ENCODE data around the gene GPR78. TPM values are rescaled to one million over a fixed set of nuclear protein-coding genes. Genes with fewer than 3 reads are reported as not detected.

The GPR78 gene
- total RNA-seq, 2 donors from 2014 or later, result not detected

DNA sequence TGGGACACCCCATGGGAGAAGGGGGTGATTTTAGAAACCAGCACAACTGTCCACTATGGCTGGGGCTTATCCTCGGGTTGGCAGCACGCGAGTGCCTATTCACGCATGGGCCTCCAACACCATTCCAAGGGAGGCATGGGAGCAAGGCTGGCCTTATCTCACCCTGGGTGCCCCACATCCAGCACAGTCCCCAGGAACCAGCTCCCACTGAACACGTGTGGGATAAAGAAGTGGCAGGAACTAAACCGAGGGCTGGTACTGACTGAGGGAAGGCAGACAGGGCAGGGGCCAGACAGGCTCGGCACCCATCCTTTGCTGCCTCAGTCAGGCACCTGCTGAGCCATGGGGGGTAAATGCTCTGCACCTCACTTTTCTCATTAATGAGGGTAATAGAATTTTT lies 43.7 kb upstream of the GPR78 start:
- no peak for DNase-seq (ENCODE audit: low spot score)
- Histone ChIP-seq H3K27me3 (no peaks in the 10 kb centered on the region), H3K36me3 (no peaks in the 10 kb centered on the region), H3K9me3 (no peaks in the 10 kb centered on the region), H3K27ac (no peak overlapping the region), H3K4me1 (peaks cover 0 to 8% of the 10 kb centered on the region in 2 donors), H3K4me3 (no peak overlapping the region)
- TF ChIP-seq, protein P1, sequence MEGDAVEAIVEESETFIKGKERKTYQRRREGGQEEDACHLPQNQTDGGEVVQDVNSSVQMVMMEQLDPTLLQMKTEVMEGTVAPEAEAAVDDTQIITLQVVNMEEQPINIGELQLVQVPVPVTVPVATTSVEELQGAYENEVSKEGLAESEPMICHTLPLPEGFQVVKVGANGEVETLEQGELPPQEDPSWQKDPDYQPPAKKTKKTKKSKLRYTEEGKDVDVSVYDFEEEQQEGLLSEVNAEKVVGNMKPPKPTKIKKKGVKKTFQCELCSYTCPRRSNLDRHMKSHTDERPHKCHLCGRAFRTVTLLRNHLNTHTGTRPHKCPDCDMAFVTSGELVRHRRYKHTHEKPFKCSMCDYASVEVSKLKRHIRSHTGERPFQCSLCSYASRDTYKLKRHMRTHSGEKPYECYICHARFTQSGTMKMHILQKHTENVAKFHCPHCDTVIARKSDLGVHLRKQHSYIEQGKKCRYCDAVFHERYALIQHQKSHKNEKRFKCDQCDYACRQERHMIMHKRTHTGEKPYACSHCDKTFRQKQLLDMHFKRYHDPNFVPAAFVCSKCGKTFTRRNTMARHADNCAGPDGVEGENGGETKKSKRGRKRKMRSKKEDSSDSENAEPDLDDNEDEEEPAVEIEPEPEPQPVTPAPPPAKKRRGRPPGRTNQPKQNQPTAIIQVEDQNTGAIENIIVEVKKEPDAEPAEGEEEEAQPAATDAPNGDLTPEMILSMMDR (IDR thresholded peaks at IDR 0.05), result no peak

GRCh38 chr4:8537041-8537461 lies 43.1 kb upstream of the GPR78 start:
- peak overlapping the region in 1 of 2 donors; percentile 5 for H3K4me3 ChIP-seq
- peaks cover 0 to 8% of the 10 kb centered on the region in 2 donors for H3K4me1 ChIP-seq
- no peaks in the 10 kb centered on the region for H3K36me3 ChIP-seq
- H3K27me3 ChIP-seq, result no peaks in the 10 kb centered on the region
- no peak overlapping the region for H3K27ac ChIP-seq
- TF ChIP-seq, protein P1 (IDR thresholded peaks at IDR 0.05), result no peak
- peak; percentile 63 for DNase-seq (ENCODE audit: low spot score)
- H3K9me3 ChIP-seq, result no peaks in the 10 kb centered on the region

DNA sequence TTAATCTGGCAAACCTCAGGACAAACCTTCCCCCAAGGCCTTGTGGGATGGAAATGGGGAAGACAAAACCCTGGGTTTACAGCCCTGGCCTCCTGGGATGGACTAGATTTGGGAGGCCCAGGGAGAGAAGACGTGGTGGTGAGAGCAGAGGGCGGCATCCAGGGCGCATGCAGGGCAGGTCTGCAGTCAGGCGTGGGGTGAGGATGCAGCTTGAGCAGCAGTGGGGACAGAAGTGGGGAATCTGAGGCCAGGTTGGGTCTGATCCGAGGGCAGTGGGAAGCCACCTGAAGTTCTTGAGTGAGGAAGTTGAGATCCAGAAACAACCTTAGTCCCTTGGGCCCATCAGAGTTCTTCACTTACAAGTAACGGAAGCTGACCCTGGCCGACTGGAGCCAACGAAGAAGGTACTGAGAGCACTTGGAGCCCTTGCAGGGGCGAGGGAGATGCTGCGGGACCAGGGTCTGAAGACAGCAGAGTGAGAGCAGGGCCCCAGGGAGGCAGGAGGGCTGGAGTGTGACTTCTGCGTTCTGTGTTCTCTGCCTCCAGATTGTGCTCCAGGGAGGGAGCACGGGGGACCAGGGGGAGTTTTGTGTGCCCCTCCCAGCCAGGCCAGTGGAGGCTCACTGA lies 42.0 kb upstream of the GPR78 start:
- Histone ChIP-seq H3K36me3 (no peaks in the 10 kb centered on the region), H3K9me3 (no peaks in the 10 kb centered on the region), H3K4me1 (peaks cover 0 to 8% of the 10 kb centered on the region in 2 donors), H3K4me3 (no peak overlapping the region), H3K27ac (no peak overlapping the region), H3K27me3 (no peaks in the 10 kb centered on the region)
- no peak for DNase-seq (ENCODE audit: low spot score)
- TF ChIP-seq, protein P1 (IDR thresholded peaks at IDR 0.05), result no peak

DNA sequence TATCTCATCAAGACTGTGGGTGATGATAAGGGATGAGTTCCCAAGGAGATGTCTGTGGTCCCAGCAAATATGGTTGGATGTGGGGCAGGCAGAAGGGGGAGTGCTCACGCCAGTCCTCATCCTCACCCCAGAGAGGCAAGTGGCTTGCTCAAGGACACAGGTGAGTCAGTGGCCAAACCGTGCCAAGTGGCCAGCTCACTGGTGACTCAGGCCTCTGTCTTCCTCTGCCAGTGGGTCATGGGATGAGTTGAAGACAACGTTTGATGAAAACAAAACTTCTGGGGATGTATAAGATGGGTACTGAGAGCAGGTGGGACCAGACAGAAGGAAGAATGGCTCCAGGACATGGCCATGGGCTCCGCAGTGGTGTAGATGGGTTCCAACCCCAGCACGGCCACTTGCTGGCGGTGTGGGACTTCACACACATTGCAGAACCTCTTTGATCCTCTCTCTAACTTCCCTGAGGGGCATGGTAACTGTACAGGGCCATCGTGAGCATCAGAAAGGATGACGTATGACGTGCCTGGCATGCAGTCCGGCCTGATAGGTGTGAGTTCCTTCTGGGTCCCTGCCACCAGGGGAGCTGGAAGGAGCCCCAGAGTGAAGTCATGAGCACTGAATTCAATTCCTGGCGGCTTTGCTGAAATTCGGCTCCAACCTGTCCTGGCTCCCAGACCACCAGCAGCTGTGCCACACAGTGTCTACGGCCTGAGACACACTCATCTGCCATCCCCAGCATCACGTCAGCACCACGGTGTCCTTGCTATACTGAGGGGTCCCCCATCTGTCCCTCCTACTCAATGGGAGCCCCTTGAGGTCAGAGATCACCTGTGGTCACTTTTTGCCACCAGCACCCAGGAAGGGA lies 41.3 kb upstream of the GPR78 start:
- H3K4me1 ChIP-seq, result peaks cover 0 to 8% of the 10 kb centered on the region in 2 donors
- TF ChIP-seq, protein P1 (IDR thresholded peaks at IDR 0.05), result no peak
- no peaks in the 10 kb centered on the region for H3K36me3 ChIP-seq
- H3K27me3 ChIP-seq, result no peaks in the 10 kb centered on the region
- DNase-seq (ENCODE audit: low spot score), result no peak
- no peak overlapping the region for H3K4me3 ChIP-seq
- no peak overlapping the region for H3K27ac ChIP-seq
- H3K9me3 ChIP-seq, result no peaks in the 10 kb centered on the region

DNA sequence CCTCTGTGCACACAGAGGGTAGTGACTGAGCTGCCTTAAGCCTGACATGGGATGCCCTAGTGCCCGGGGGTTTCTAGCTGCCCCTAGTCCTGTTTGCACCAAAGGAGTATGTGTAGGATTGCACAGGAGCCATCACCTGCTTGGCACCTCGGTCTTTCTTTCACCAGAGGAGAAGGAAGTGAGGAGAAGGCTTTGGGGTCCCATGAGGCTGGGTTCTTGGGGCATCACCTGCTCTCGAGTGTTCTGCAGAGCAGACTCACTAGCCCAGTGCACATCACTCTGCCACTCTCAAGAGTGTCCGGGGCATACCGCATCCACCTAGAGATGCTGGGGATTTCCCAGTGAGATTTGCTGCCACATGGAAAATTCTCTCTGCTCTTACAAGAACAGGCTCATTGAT lies 40.5 kb upstream of the GPR78 start:
- TF ChIP-seq, protein P1 (IDR thresholded peaks at IDR 0.05), result no peak
- Histone ChIP-seq H3K36me3 (no peaks in the 10 kb centered on the region), H3K9me3 (no peaks in the 10 kb centered on the region), H3K4me1 (peaks cover 0 to 8% of the 10 kb centered on the region in 2 donors), H3K27me3 (no peaks in the 10 kb centered on the region), H3K27ac (no peak overlapping the region), H3K4me3 (no peak overlapping the region)
- no peak for DNase-seq (ENCODE audit: low spot score)

Data from right atrium auricular region (tissue), 2 donors.